Body of pancreas (tissue), 4 donors: ENCODE results near the gene CCDC57.

ENCODE experiments used
- CTCF ChIP-seq, 7 experiments: fragments of 450-650 bp in 4 of 7; fragments of 200-600 bp in 3 of 7; sonication (generic) in 3 of 7; IDR thresholded peaks; one replicate each; pipeline ENCODE4 v1.5.1; 2016 to 2019; ENCODE audit warnings: antibody characterized with exemption in 7 of 7
- POLR2A ChIP-seq, 3 donors: fragments of 450-650 bp; IDR thresholded peaks; one replicate each; pipeline ENCODE4 v1.6.1; 2016; ENCODE audit warnings: antibody characterized with exemption in 3 of 3, mild to moderate bottlenecking in 2 of 3

DNA sequence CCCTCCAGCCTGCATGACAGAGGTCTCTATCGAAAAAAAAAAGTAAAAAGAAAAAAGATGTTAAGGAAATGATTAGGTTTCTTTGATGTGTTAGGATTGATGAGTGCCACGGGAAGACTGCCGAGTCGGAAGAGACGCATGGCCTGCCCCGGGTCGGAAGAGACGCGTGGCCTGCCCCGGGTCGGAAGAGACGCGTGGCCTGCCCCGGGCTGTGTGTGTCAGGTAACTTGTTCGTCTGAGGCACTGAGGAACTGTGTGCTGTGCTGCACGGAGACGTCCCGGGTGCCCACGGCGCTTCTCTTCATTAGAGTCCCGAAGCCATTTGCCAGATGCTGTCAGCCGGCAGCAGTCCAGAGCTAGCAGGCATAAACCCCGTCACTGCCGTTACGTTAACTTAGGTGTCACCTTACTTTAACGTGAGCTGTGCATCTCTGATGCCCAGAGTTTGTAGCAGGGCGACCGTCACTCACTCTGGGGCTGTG, 74.1 kb downstream of the CCDC57 start:
- no peak for TF ChIP-seq CTCF (IDR thresholded peaks at IDR 0.05)
- no peak for TF ChIP-seq POLR2A (IDR thresholded peaks at IDR 0.05)
